Endothelial cell of umbilical vein (primary cell): ENCODE measurements around the gene CIPC. TPM values are rescaled to one million over a fixed set of nuclear protein-coding genes. Genes with fewer than 3 reads are reported as not detected.

Source experiments
- BruUV-seq: library from RNA; stranded (reverse); fragments of 400-500 nt; replicated peaks from 2 replicates; lab custom pipeline; 2021; lab: Mats Ljungman, UMichigan
- CTCF ChIA-PET: fragments of 300-600, 350-600 bp; sonication (Branson Sonifier 250); formaldehyde crosslinking; loops from one replicate; lab custom pipeline; 2021; ENCODE audit warnings: antibody characterized with exemption, inconsistent platforms; lab: Charles Lee
- POLR2A ChIA-PET: fragments of 300-600, 350-600 bp; sonication (Branson Sonifier 250); formaldehyde crosslinking; loops from one replicate; lab custom pipeline; 2021; ENCODE audit warnings: antibody characterized with exemption, inconsistent platforms; lab: Charles Lee
- DNase-seq: peaks from one replicate; pipeline ENCODE4 v3.0.0-alpha.2; 2011; ENCODE audit warnings: low read depth, low spot score
- FAIRE-seq: peaks from 2 replicates; lab custom pipeline; 2011; peaks lifted over from hg19 to GRCh38; lab: Jason Lieb, UNC
- H2AFZ ChIP-seq: 2 replicates; pipeline ENCODE4 v1.6.0; 2012; ENCODE audit warnings: low read depth, low read length, control low read depth, inconsistent platforms
- H3K27ac ChIP-seq: 2 replicates; pipeline ENCODE4 v1.5.1; 2011; ENCODE audit warnings: low read depth, mild to moderate bottlenecking, control low read depth, low read length, moderate library complexity; ENCODE audit not compliant: insufficient read depth
- H3K27me3 ChIP-seq, 2 experiments: 2 replicates each; pipeline versions ENCODE4 v1.6.0 to v1.6.1; 2011; ENCODE audit warnings: low read length in 2 of 2, mixed read lengths in 1 of 2; ENCODE audit not compliant: control insufficient read depth in 2 of 2, insufficient read depth in 2 of 2
- H3K36me3 ChIP-seq, 2 experiments: 2 replicates in 1 of 2; 3 replicates in 1 of 2; pipeline ENCODE4 v1.5.1; 2011; ENCODE audit warnings: low read length in 2 of 2, mild to moderate bottlenecking in 1 of 2, moderate library complexity in 1 of 2; ENCODE audit not compliant: control insufficient read depth in 2 of 2, insufficient read depth in 2 of 2; ENCODE audit errors: extremely low read depth in 1 of 2
- H3K4me1 ChIP-seq: 3 replicates; pipeline ENCODE4 v1.5.1; 2011; ENCODE audit warnings: mild to moderate bottlenecking, low read length; ENCODE audit not compliant: control insufficient read depth, insufficient read depth; ENCODE audit errors: extremely low read depth
- H3K4me2 ChIP-seq: 2 replicates; pipeline ENCODE4 v1.6.1; 2011; ENCODE audit warnings: low read length, control low read depth, mixed read lengths; ENCODE audit not compliant: insufficient read depth
- H3K4me3 ChIP-seq, 3 experiments: fragments of 200-600 bp in 1 of 3; sonication (generic), shearing (Covaris generic) in 1 of 3; replicated peaks in 1 of 3; 2 replicates each; pipeline ENCODE4 v1.5.1; 2011 to 2016; ENCODE audit warnings: control low read depth in 3 of 3, low read length in 3 of 3, mild to moderate bottlenecking in 2 of 3, inconsistent platforms in 1 of 3, low read depth in 1 of 3, moderate library complexity in 1 of 3; ENCODE audit not compliant: insufficient read depth in 1 of 3
- H3K79me2 ChIP-seq: 2 replicates; pipeline ENCODE4 v1.6.0; 2012; ENCODE audit warnings: low read length, inconsistent platforms; ENCODE audit not compliant: control insufficient read depth, insufficient read depth
- H3K9ac ChIP-seq: replicated peaks from 2 replicates; pipeline ENCODE3; 2011; ENCODE audit warnings: low read length, control low read depth; ENCODE audit not compliant: insufficient read depth; ENCODE audit errors: extremely low read depth
- H3K9me1 ChIP-seq: replicated peaks from 3 replicates; pipeline ENCODE4 v1.6.0; 2011; ENCODE audit warnings: mild to moderate bottlenecking, low read length; ENCODE audit not compliant: control insufficient read depth, insufficient read depth; ENCODE audit errors: extremely low read depth
- H3K9me3 ChIP-seq: replicated peaks from 2 replicates; pipeline ENCODE4 v1.5.1; 2012; ENCODE audit warnings: low read length, inconsistent platforms; ENCODE audit not compliant: control insufficient read depth, insufficient read depth
- H4K20me1 ChIP-seq: replicated peaks from 2 replicates; pipeline ENCODE3; 2011; ENCODE audit warnings: mild to moderate bottlenecking, low read length; ENCODE audit not compliant: control insufficient read depth, insufficient read depth; ENCODE audit errors: extremely low read depth
- EZH2 ChIP-seq: IDR thresholded peaks from 2 replicates; pipeline ENCODE4 v1.6.1; 2012; ENCODE audit warnings: borderline replicate concordance, low read depth, mild to moderate bottlenecking, moderate library complexity, low read length, inconsistent platforms; ENCODE audit not compliant: severe bottlenecking
- FOS ChIP-seq: IDR thresholded peaks from 2 replicates; pipeline ENCODE4 v1.6.1; 2011; ENCODE audit warnings: mild to moderate bottlenecking, low read length, moderate library complexity, borderline replicate concordance; ENCODE audit not compliant: insufficient read depth
- GATA2 ChIP-seq: IDR thresholded peaks from 2 replicates; pipeline ENCODE4 v1.7.0; 2011; ENCODE audit warnings: low read depth, mild to moderate bottlenecking, moderate library complexity, mixed read lengths, low read length; ENCODE audit not compliant: insufficient read length, insufficient read depth
- JUN ChIP-seq: IDR thresholded peaks from 2 replicates; pipeline ENCODE4 v1.6.1; 2011; ENCODE audit warnings: borderline replicate concordance, low read depth; ENCODE audit not compliant: insufficient read length, insufficient read depth
- MYC ChIP-seq: IDR thresholded peaks from one replicate; pipeline ENCODE4 v1.6.1; 2011; ENCODE audit warnings: mild to moderate bottlenecking, low read depth, low read length
- POLR2A ChIP-seq: IDR thresholded peaks from 2 replicates; pipeline ENCODE4 v1.6.1; 2012; ENCODE audit warnings: low read depth, mild to moderate bottlenecking, control low read depth, low read length
- POLR2AphosphoS5 ChIP-seq: IDR thresholded peaks from 2 replicates; pipeline ENCODE4 v1.6.1; 2012; ENCODE audit warnings: low read depth, mild to moderate bottlenecking, control low read depth, low read length, moderate library complexity; ENCODE audit not compliant: insufficient read depth
- dilution Hi-C: fragments of 300-500 bp; cut with MboI; formaldehyde crosslinking; loops from one replicate; pipeline ENCODE4 v1.15.0; 2019; ENCODE audit warnings: low sequenced_read_pairs; ENCODE audit not compliant: extremely low pct_ligation_motif_present
- intact Hi-C: fragments of 100-400 bp; cut with micrococcal nuclease; formaldehyde crosslinking; loops from one replicate; pipeline ENCODE4 v1.10.0; 2022
- polyA plus RNA-seq, 4 experiments: library from polyadenylated mRNA; depleted of rRNA in 3 of 4; stranded (reverse) in 3 of 4; unstranded in 1 of 4; fragments of >200 nt; gene quantifications; 2 replicates each; pipeline versions ENCODE4 v1.2.1 to v1.2.3, GENCODE V29; 2011 to 2012; ENCODE audit warnings: missing spikeins in 1 of 4
- total RNA-seq: library from RNA; stranded (reverse); gene quantifications from 2 replicates; pipeline ENCODE4 v1.2.3, GENCODE V29; 2021
- TF ChIP-seq, protein P1 (sequence below), 2 donors: IDR thresholded peaks; 1 replicate in 1 of 2; 2 replicates in 1 of 2; pipeline ENCODE4 v1.5.1; 2011; ENCODE audit warnings: low read length in 2 of 2, mild to moderate bottlenecking in 2 of 2, moderate library complexity in 2 of 2, control low read depth in 1 of 2, inconsistent platforms in 1 of 2, low read depth in 1 of 2; ENCODE audit not compliant: insufficient read depth in 1 of 2; ENCODE audit errors: extremely low read depth in 1 of 2

Gene CIPC
- total and polyA plus RNA-seq, 2 donors (not counting 3 experiments of a cell fraction or from before 2014, with no cell fraction given), result 8.8 to 17.4 TPM

GRCh38 chr14:77125823-77126325 lies 27.8 kb downstream of the CIPC start:
- no peaks in the 10 kb centered on the region for H3K9me1 ChIP-seq
- intact Hi-C loops, result loop anchor here (1.0 kb wide), 2 partner anchors 28 to 250 kb away; partner anchors contain the start of gene CIPC
- dilution Hi-C loops, result no loop called here
- H4K20me1 ChIP-seq, result no peaks in the 10 kb centered on the region
- H3K36me3 ChIP-seq, result no peaks in the 10 kb centered on the region
- no peak for TF ChIP-seq FOS
- TF ChIP-seq MYC, result no peak
- TF ChIP-seq, protein P1, sequence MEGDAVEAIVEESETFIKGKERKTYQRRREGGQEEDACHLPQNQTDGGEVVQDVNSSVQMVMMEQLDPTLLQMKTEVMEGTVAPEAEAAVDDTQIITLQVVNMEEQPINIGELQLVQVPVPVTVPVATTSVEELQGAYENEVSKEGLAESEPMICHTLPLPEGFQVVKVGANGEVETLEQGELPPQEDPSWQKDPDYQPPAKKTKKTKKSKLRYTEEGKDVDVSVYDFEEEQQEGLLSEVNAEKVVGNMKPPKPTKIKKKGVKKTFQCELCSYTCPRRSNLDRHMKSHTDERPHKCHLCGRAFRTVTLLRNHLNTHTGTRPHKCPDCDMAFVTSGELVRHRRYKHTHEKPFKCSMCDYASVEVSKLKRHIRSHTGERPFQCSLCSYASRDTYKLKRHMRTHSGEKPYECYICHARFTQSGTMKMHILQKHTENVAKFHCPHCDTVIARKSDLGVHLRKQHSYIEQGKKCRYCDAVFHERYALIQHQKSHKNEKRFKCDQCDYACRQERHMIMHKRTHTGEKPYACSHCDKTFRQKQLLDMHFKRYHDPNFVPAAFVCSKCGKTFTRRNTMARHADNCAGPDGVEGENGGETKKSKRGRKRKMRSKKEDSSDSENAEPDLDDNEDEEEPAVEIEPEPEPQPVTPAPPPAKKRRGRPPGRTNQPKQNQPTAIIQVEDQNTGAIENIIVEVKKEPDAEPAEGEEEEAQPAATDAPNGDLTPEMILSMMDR (IDR thresholded peaks at IDR 0.05; ENCODE audit: extremely low read depth in 1 of 2, insufficient read depth in 1 of 2, low read depth in 1 of 2, low read length in 2 of 2), result no peak
- no peak for TF ChIP-seq POLR2AphosphoS5
- TF ChIP-seq EZH2, result no peak
- no peak for TF ChIP-seq JUN
- no peak for TF ChIP-seq POLR2A
- TF ChIP-seq GATA2, result no peak
- no peak overlapping the region for H3K4me2 ChIP-seq
- peaks cover 12 to 16% of the 10 kb centered on the region in 2 experiments for H3K27me3 ChIP-seq
- DNase-seq (no peak), FAIRE-seq (no peak)
- no TSS peak for BruUV-seq
- no peaks in the 10 kb centered on the region for H3K9me3 ChIP-seq
- no peak overlapping the region for H2AFZ ChIP-seq
- POLR2A ChIA-PET, result no interaction called here
- no peaks in the 10 kb centered on the region for H3K79me2 ChIP-seq
- no peak overlapping the region for H3K27ac ChIP-seq
- CTCF ChIA-PET, result interaction anchor here (0.9 to 6.3 kb wide), 7 partner anchors 9 to 253 kb away, joined by 3 to 48 read pairs (median 7); no protein-coding TSS in a partner anchor
- H3K4me1 ChIP-seq, result peaks cover 6% of the 10 kb centered on the region
- H3K9ac ChIP-seq, result no peak overlapping the region
- no peak overlapping the region for H3K4me3 ChIP-seq
